HG03432 (cell line): ENCODE data around the gene EPSTI1.

ENCODE experiments used
- ATAC-seq: cut with Tn5 transposase; IDR thresholded peaks from one replicate; pipeline ENCODE4 v1.9.1; 2021; ENCODE audit warnings: mild to moderate bottlenecking, moderate library complexity; ENCODE audit not compliant: unreplicated experiment

EPSTI1 gene, protein sequence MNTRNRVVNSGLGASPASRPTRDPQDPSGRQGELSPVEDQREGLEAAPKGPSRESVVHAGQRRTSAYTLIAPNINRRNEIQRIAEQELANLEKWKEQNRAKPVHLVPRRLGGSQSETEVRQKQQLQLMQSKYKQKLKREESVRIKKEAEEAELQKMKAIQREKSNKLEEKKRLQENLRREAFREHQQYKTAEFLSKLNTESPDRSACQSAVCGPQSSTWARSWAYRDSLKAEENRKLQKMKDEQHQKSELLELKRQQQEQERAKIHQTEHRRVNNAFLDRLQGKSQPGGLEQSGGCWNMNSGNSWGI

GRCh38 chr13:42991898-42992763, at the start of gene EPSTI1:
Gene EPSTI1, minus strand, starts transcription at chr13:42992241. Its CDS starts 76 bp downstream, at chr13:42992165.
- peak; percentile 81 for ATAC-seq

DNA sequence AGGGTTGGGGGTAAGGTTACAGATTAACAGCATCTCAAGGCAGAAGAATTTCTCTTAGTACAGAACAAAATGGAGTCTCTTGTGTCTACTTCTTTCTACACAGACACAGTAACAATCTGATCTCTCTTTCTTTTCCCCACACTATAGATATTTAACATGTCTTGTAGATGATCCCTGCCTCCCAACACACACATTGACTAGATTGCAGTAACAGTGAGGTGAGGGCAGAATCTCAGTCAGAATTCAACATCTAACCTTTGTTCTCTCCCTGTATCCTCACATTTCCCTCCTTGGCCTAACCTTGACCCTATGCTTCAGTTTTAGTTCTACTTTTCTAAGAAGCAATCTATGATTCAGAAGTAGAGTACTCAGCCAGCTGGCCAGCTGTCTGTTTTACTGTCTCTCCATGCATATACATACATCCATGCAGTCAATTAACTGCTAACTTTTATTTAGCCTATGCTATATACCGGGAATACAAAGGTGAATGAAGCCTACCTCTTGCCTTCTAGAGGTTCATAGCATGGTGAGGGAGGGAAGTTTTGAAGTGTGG, 49.4 kb upstream of the EPSTI1 start:
- peak; percentile 65 for ATAC-seq

- ATAC-seq, result peak; percentile 15
Observed at GRCh38 chr13:43040581-43041368, 48.7 kb upstream of the EPSTI1 start.

GRCh38 chr13:43039966-43040365, 47.9 kb upstream of the EPSTI1 start:
- ATAC-seq, result no peak

GRCh38 chr13:43036351-43037250, 44.6 kb upstream of the EPSTI1 start:
- no peak for ATAC-seq

DNA sequence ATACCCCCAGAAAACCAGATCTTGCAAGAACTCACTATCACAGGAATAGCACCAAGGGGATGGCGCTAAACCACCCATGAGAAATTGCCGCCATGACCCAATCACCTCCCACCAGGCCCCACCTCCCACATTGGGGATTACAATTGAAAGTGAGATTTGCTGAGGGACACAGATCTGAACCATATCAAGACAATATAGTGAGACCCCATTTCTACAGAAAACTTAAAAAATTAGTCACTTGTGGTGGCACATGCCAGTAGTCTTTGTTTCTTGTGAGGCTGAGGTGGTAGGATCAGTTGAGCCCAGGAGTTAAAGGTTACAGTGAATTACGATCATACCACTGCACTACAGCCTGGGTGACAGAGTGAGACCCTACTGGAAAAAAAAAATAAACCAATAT, 41.0 kb upstream of the EPSTI1 start:
- no peak for ATAC-seq

GRCh38 chr13:43031881-43032280, 39.8 kb upstream of the EPSTI1 start:
- no peak for ATAC-seq

DNA sequence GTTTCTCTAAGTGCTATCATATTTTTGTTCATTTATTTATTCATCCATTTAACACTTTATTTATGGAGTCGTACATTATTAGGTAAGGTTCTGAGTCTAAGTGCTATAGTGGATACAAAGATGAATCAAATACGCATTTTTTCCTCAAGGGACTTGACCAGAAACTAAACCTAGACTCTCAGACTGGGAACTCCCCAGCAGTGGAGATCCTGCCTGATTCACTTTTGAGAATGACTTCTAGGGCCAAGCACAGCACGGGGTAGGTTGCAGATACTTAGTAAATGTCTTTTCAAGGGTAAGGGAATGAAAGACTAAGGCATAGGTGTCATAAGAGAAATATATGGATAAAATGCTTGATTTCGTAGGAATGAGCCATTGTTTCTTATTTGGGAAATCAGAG, 38.5 kb upstream of the EPSTI1 start:
- peak; percentile 80 for ATAC-seq

- no peak for ATAC-seq
Observed at GRCh38 chr13:43026262-43026661, 34.2 kb upstream of the EPSTI1 start.

- peak; percentile 89 for ATAC-seq
Observed at GRCh38 chr13:43023289-43023963, 31.4 kb upstream of the EPSTI1 start, which contains the start of gene DNAJC15. Gene DNAJC15, plus strand, starts transcription at chr13:43023586. Its CDS starts 41 bp downstream, at chr13:43023627.

- ATAC-seq, result no peak
Observed at GRCh38 chr13:43022934-43023288, 30.9 kb upstream of the EPSTI1 start.

DNA sequence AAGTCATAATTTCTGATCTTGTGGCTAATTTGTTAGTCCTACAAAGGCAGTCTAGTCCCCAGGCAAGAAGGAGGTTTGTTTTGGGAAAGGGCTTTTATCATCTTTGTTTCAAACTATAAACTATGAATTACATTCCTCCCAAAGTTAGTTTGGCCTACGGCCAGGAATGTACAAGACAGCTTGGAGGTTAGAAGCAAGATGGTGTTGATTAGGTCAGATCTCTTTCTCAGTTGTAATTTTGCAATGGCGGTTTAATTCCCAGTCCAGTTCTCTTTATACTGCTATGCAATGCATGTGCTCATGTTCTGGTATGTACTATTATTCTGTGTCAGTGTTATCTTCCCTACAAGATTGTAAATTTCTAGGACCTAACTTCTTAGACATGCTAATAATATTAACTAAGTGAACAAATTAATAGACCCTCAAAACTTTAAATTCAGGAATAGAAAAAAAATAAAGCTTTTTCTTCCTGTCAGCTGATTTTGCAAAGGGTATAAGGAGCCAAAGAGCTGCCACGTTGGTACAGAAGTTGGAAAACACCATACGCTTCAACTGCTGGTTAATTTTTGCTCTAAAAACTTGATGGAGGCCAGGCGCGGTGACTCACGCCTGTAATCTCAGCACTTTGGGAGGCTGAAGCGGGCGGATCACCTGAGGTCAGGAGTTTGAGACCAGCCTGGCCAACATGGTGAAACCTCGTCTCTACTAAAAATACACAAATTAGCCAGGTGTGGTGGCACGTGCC, 30.1 kb upstream of the EPSTI1 start:
- no peak for ATAC-seq

DNA sequence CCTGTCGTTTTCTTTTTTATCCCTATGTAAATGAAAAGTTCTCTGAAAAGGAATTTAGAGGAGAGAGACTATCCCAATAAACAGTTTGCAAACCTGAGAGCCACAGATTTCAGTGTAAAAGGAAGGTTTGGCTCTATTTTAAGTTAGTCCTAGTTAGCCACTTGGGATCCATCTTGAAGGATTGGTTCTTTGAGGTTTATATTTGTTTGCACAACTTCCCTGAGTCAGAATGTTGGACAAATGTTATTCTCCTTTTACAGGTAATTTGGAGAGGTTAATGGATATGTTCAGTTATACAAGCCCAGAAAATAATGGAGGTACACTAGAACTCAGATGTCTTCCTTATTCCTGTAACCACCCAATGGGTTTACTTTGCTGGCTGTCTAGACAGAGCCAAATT, 28.8 kb upstream of the EPSTI1 start:
- ATAC-seq, result no peak

DNA sequence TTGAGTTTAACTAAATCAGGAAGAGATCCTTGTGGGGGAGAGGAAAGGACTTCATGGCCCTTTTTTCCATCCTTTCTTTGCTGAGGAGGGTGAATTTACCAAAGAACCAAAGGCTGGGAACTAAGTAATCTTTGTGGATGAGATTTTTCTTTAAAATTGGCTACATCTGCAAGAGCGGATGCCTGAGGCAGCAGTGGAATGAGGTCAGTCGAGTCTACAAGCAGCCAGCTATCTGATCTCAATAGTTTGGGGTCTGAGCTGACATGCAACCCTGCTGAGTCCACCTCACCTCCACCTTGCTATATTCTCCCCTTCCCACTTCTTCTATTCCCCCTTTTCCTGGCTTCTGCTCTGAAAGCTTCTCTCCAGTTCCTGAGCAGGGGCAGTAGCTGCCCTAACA, 27.8 kb upstream of the EPSTI1 start:
- ATAC-seq, result no peak

DNA sequence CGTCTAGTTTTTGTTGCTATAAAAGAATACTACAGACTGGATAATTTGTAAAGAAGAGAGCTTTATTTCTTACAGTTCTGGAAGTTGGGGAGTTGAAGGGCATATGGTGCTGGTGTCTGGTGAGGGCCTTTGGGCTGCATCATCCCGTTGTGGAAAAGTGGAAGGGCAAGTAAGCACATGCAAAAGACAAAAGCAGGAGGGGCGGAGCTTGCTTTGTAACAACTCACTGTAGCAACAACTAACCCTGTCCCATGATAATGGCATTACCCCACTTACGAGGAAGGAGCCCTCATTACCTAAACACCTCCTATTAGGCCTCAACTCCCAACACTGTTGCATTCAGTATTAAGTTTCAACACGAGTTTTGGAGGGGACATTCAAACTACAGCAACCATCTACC, 24.2 kb upstream of the EPSTI1 start:
- no peak for ATAC-seq

- ATAC-seq, result no peak
Observed at GRCh38 chr13:43014162-43014561, 22.1 kb upstream of the EPSTI1 start.

GRCh38 chr13:43009506-43009905, 17.5 kb upstream of the EPSTI1 start:
- no peak for ATAC-seq

DNA sequence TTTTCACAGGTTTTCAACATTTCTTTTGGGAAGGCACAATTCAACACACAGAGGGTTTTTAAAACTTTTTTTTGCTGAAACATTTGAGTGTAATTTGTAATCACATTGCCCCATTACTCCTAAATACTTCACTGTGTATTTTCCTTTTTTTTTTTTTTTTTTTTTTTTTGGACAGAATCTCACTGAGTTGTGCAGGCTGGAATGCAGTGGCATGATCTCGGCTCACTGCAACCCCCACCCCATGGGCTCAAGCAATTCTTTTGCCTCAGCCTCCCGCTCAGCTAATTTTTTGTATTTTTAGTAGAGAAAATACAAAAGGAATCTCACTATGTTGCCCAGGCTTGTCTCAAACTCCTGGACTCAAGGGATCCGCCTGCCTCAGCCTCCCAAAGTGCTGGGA, 16.6 kb upstream of the EPSTI1 start:
- no peak for ATAC-seq
